WERI-Rb-1 (cell line): ENCODE results near the gene ACOXL.

Experiments used
- DNase-seq: peaks from one replicate; pipeline ENCODE4 v3.0.0-alpha.2; 2020
- H3K27ac ChIP-seq: fragments of 250-450 bp; sonication (Bioruptor Pico); 2 replicates; pipeline ENCODE4 v1.5.1; 2020; ENCODE audit warnings: mild to moderate bottlenecking, moderate library complexity
- H3K27me3 ChIP-seq: fragments of 250-450 bp; sonication (Bioruptor Pico); 2 replicates; pipeline ENCODE4 v1.5.1; 2021; ENCODE audit warnings: mild to moderate bottlenecking, low read depth, moderate library complexity; ENCODE audit not compliant: insufficient read depth, severe bottlenecking
- H3K36me3 ChIP-seq: fragments of 250-450 bp; sonication (Bioruptor Pico); 2 replicates; pipeline ENCODE4 v1.5.1; 2020; ENCODE audit warnings: mild to moderate bottlenecking, moderate library complexity
- H3K4me3 ChIP-seq: 2 replicates; pipeline ENCODE4 v1.5.1; 2011; ENCODE audit warnings: low read depth, mild to moderate bottlenecking, control low read depth, low read length
- H3K9me3 ChIP-seq: fragments of 250-450 bp; sonication (Bioruptor Pico); 2 replicates; pipeline ENCODE4 v1.5.1; 2021; ENCODE audit warnings: mild to moderate bottlenecking, moderate library complexity; ENCODE audit not compliant: severe bottlenecking
- TF ChIP-seq, protein P1 (sequence below): IDR thresholded peaks from 2 replicates; pipeline ENCODE4 v1.5.1; 2011; ENCODE audit warnings: low read depth, mild to moderate bottlenecking, control low read depth, inconsistent platforms, low read length

ACOXL gene

DNA sequence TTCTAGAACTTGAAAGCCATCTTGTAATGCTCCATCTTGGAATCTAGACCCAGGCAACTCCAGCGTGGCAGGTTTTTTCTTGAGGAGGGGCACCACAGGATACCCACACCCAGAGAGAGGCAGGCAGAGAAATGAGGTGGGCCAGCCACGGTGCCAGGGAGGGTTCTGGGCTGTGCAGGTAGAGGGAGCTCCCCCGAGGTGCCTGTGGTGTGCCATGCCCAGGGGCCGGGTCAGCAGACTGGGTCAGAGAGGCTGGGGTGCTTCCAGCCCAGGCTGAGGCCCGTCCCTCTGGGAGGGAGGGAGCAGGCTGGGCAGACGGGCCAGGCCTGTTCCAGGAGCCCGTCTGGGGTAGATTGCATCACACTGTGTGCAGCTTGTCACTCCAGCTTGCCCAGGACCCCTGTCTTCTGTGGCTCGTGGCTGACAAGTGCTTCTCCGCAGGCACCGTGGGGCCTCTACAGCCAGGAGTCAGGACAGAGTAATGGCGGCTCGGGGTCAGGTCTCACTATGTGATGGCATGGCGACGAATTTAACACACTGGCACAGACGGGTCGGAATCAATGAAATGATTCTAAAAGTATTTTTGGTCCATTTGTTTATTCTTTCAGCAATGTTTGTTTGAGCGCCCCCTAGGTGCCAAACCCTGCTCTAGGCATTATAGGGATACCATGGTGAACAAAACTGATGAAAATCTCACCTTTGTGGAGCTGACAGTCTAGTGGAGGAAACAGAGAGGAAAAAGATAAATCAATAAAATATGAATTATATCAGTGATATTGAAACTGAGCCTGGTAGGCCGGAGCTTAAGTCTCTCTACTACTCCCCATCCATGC lies 144.0 kb downstream of the ACOXL start:
- no peak for DNase-seq
- Histone ChIP-seq H3K27me3 (peaks cover 92% of the 10 kb centered on the region), H3K4me3 (no peak overlapping the region), H3K27ac (no peak overlapping the region), H3K36me3 (no peaks in the 10 kb centered on the region), H3K9me3 (peaks cover 10% of the 10 kb centered on the region)
- TF ChIP-seq, protein P1, sequence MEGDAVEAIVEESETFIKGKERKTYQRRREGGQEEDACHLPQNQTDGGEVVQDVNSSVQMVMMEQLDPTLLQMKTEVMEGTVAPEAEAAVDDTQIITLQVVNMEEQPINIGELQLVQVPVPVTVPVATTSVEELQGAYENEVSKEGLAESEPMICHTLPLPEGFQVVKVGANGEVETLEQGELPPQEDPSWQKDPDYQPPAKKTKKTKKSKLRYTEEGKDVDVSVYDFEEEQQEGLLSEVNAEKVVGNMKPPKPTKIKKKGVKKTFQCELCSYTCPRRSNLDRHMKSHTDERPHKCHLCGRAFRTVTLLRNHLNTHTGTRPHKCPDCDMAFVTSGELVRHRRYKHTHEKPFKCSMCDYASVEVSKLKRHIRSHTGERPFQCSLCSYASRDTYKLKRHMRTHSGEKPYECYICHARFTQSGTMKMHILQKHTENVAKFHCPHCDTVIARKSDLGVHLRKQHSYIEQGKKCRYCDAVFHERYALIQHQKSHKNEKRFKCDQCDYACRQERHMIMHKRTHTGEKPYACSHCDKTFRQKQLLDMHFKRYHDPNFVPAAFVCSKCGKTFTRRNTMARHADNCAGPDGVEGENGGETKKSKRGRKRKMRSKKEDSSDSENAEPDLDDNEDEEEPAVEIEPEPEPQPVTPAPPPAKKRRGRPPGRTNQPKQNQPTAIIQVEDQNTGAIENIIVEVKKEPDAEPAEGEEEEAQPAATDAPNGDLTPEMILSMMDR, result 0 out of 2 replicates have a peak, but pooled peaks have one; percentile 17

DNA sequence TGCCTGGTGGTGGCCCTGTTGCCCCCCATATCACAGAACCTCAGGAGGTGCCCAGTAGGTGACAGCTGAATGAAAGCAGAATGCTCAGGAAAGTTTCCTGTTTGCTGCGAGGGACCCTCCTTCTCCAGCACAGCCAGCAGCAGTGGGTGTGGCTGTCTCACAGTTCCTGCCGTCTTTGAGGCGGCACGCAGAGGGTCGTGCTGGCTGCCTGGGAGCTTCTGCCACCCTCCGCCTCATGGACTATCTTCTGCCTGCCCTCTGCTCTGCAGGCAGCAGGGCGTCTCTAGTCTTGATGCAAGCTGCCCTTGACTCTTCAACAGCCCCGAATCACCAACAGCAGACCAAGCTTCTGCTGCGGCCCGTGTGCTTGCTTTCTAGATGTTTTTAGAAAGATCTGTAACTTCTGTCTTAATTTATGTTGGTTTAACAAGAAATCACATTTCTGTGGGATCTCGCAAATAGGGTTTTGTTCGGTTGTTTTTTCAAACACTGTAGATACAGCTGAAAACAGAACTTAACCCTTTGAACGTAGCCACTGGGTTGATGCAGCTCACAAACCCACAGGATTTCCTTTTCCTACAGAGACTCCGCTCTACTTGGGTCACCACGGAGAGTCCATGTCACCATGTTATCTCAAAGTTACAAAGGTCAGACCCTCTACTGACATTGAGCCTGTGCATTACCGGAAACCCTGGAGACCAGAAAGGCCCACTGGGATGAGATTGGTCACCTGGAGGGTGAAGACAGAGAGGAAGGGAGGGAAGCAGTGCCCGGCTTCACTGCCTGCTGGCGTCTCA lies 144.9 kb downstream of the ACOXL start:
- no peak overlapping the region for H3K27ac ChIP-seq
- TF ChIP-seq, protein P1, result no peak
- no peaks in the 10 kb centered on the region for H3K36me3 ChIP-seq
- H3K27me3 ChIP-seq, result peaks cover 90% of the 10 kb centered on the region
- DNase-seq, result no peak
- H3K4me3 ChIP-seq, result no peak overlapping the region
- peaks cover 10% of the 10 kb centered on the region for H3K9me3 ChIP-seq

- H3K36me3 ChIP-seq, result no peaks in the 10 kb centered on the region
- H3K27ac ChIP-seq, result no peak overlapping the region
- TF ChIP-seq, protein P1, result no peak
- H3K27me3 ChIP-seq, result peaks cover 87% of the 10 kb centered on the region
- no peak overlapping the region for H3K4me3 ChIP-seq
- peaks cover 10% of the 10 kb centered on the region for H3K9me3 ChIP-seq
- DNase-seq, result no peak
Observed at GRCh38 chr2:110878150-110878549, 145.8 kb downstream of the ACOXL start.

- Histone ChIP-seq H3K9me3 (peaks cover 10% of the 10 kb centered on the region), H3K4me3 (no peak overlapping the region), H3K36me3 (no peaks in the 10 kb centered on the region), H3K27ac (no peak overlapping the region), H3K27me3 (peaks cover 73% of the 10 kb centered on the region)
- DNase-seq, result no peak
- TF ChIP-seq, protein P1, result no peak
Observed at GRCh38 chr2:110881908-110882307, 149.5 kb downstream of the ACOXL start.

DNA sequence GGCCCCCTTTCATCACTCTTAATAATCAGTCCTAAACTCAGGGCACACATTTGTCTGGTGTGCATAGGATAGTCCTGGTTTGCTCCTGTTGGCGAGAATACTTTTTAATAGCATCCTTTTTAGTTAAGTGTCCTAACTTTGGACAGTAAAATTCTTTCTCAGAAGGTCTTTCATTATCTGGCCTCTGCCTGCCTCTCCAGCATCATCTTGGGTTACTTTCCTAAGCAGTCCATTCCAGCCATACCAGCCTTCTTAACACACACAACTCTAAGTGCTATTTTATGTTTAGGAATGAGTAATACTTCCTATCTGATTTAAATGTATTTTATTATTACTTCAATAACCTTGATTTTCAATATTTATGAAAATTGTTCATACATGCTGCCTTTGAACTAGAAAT lies 151.0 kb downstream of the ACOXL start:
- Histone ChIP-seq H3K9me3 (peaks cover 2% of the 10 kb centered on the region), H3K36me3 (no peaks in the 10 kb centered on the region), H3K4me3 (no peak overlapping the region), H3K27me3 (peaks cover 71% of the 10 kb centered on the region), H3K27ac (no peak overlapping the region)
- TF ChIP-seq, protein P1, result no peak
- no peak for DNase-seq
